Keratinocyte (primary cell): ENCODE measurements around the gene PCDHGB4. TPM values are rescaled to one million over a fixed set of nuclear protein-coding genes. Genes with fewer than 3 reads are reported as not detected.
"Not testable (repeated sequence)": the region's sequence is repeated elsewhere in the genome, so short reads cannot be mapped to it uniquely, and the experiment has no call there.

Experiments used
- DNase-seq: peaks from one replicate; pipeline ENCODE4 v3.0.0-alpha.2; 2011; ENCODE audit warnings: low read depth, missing footprints, low spot score
- FAIRE-seq: peaks from 2 replicates; lab custom pipeline; 2011; peaks lifted over from hg19 to GRCh38; lab: Jason Lieb, UNC
- H2AFZ ChIP-seq: 2 replicates; pipeline ENCODE4 v1.6.0; 2012; ENCODE audit warnings: low read length, control low read depth, inconsistent platforms; ENCODE audit not compliant: control insufficient read depth
- H3K27ac ChIP-seq: 2 replicates; pipeline ENCODE4 v1.5.1; 2011; ENCODE audit warnings: low read length; ENCODE audit not compliant: control insufficient read depth, insufficient read depth
- H3K27me3 ChIP-seq: 3 replicates; pipeline ENCODE4 v1.6.0; 2011; ENCODE audit warnings: low read length; ENCODE audit not compliant: control insufficient read depth, insufficient read depth; ENCODE audit errors: extremely low read depth
- H3K36me3 ChIP-seq, 2 experiments: 2 replicates in 1 of 2; 3 replicates in 1 of 2; pipeline ENCODE4 v1.5.1; 2011; ENCODE audit warnings: low read length in 2 of 2, mild to moderate bottlenecking in 1 of 2; ENCODE audit not compliant: control insufficient read depth in 2 of 2, insufficient read depth in 2 of 2; ENCODE audit errors: extremely low read depth in 1 of 2
- H3K4me1 ChIP-seq: 3 replicates; pipeline ENCODE4 v1.5.1; 2011; ENCODE audit warnings: low read length; ENCODE audit not compliant: control insufficient read depth, insufficient read depth; ENCODE audit errors: extremely low read depth
- H3K4me2 ChIP-seq: 3 replicates; pipeline ENCODE4 v1.6.0; 2011; ENCODE audit warnings: low read depth, low read length; ENCODE audit not compliant: control insufficient read depth, insufficient read depth; ENCODE audit errors: extremely low read depth
- H3K4me3 ChIP-seq, 3 experiments: fragments of 200-600 bp in 1 of 3; sonication (generic) in 1 of 3; 2 replicates in 2 of 3; 3 replicates in 1 of 3; pipeline ENCODE4 v1.5.1; 2011 to 2016; ENCODE audit warnings: low read length in 3 of 3, mild to moderate bottlenecking in 3 of 3, control low read depth in 2 of 3, inconsistent platforms in 1 of 3, low read depth in 1 of 3, mixed read lengths in 1 of 3, mixed run types in 1 of 3, moderate library complexity in 1 of 3; ENCODE audit not compliant: control insufficient read depth in 2 of 3, insufficient read depth in 2 of 3; ENCODE audit errors: extremely low read depth in 1 of 3
- H3K79me2 ChIP-seq: 2 replicates; pipeline ENCODE4 v1.6.0; 2012; ENCODE audit warnings: low read length; ENCODE audit not compliant: control insufficient read depth, insufficient read depth
- H3K9ac ChIP-seq: 3 replicates; pipeline ENCODE4 v1.6.0; 2011; ENCODE audit warnings: low read length; ENCODE audit not compliant: control insufficient read depth, insufficient read depth; ENCODE audit errors: extremely low read depth
- H3K9me1 ChIP-seq: 3 replicates; pipeline ENCODE4 v1.6.0; 2011; ENCODE audit warnings: low read length; ENCODE audit not compliant: control insufficient read depth, insufficient read depth; ENCODE audit errors: extremely low read depth
- H3K9me3 ChIP-seq: 2 replicates; pipeline ENCODE4 v1.5.1; 2012; ENCODE audit warnings: low read depth, low read length; ENCODE audit not compliant: control insufficient read depth
- H4K20me1 ChIP-seq: 3 replicates; pipeline ENCODE4 v1.6.0; 2011; ENCODE audit warnings: low read length; ENCODE audit not compliant: control insufficient read depth, insufficient read depth; ENCODE audit errors: extremely low read depth
- CTCF ChIP-seq, 3 experiments: IDR thresholded peaks in 1 of 3; conservative IDR thresholded peaks in 1 of 3; optimal IDR thresholded peaks in 1 of 3; 2 replicates in 2 of 3; 3 replicates in 1 of 3; pipeline versions ENCODE3 to v1.5.1; 2011; ENCODE audit warnings: low read length in 3 of 3, mild to moderate bottlenecking in 3 of 3, moderate library complexity in 2 of 3, control low read depth in 1 of 3, inconsistent platforms in 1 of 3; ENCODE audit not compliant: insufficient read depth in 2 of 3; ENCODE audit errors: extremely low read depth in 1 of 3
- EZH2 ChIP-seq: IDR thresholded peaks from one replicate; pipeline ENCODE4 v1.6.1; 2012; ENCODE audit warnings: inconsistent platforms, mild to moderate bottlenecking, low read length, moderate library complexity
- dilution Hi-C: fragments of 300-500 bp; cut with MboI; formaldehyde crosslinking; loops from one replicate; pipeline ENCODE4 v1.7.0; 2020; ENCODE audit warnings: low sequenced_read_pairs; ENCODE audit not compliant: extremely low pct_ligation_motif_present
- polyA plus RNA-seq, 5 experiments: library from polyadenylated mRNA; depleted of rRNA in 3 of 5; stranded (reverse) in 3 of 5; stranded (forward) in 1 of 5; unstranded in 1 of 5; fragments of >200 nt; gene quantifications; 1 replicate in 1 of 5; 2 replicates in 3 of 5; 3 replicates in 1 of 5; pipeline versions ENCODE4 v1.2.1 to v1.2.3, GENCODE V29; 2011 to 2012; ENCODE audit warnings: missing spikeins in 2 of 5, low read depth in 1 of 5, low replicate concordance in 1 of 5

The PCDHGB4 gene
- polyA plus RNA-seq, 1 donor (not counting 4 experiments of a cell fraction or from before 2014, with no cell fraction given): 1.6 TPM

DNA sequence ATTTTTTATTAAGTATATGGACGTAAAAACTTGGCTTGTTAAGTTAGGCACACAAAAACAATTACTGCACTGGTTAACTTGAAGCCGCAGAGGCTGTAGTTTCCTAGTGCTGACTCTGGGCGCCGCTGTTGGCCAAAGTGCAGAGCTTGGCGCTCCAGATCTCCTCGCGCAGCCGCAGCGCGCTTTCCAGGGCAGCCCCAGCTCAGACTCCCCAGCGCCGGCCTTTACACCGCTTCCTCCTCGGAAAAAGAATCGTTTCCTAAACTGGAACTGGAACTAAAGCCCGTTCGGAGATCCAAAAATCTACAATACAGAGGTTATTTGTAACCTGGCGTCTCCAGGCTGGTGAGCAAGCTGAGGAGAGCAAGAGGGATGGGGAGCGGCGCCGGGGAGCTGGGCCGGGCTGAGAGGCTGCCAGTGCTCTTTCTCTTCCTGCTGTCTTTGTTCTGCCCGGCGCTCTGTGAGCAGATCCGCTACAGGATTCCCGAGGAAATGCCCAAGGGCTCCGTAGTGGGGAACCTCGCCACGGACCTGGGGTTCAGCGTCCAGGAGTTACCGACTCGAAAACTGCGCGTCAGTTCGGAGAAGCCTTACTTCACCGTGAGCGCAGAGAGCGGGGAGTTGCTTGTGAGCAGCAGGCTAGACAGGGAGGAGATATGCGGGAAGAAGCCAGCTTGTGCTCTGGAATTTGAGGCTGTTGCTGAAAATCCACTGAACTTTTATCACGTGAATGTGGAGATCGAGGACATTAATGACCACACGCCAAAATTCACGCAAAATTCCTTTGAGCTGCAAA, 10.5 kb downstream of the PCDHGB4 start, which contains the start of gene PCDHGB5:
PCDHGB5 (plus strand) TSS at position 192 of the 796 bp plus-strand sequence; CDS start at position 373, 181 bp downstream.
- H3K4me1 ChIP-seq, DNase-seq, H3K36me3 ChIP-seq, dilution Hi-C loops, H3K79me2 ChIP-seq, H4K20me1 ChIP-seq, H3K9ac ChIP-seq, H3K27me3 ChIP-seq, H3K27ac ChIP-seq, H3K9me1 ChIP-seq: not testable (repeated sequence)
- H3K4me3 ChIP-seq: peak within 1 kb of the TSS; percentile 34 to 51 (median 44)
- H3K9me3 ChIP-seq: peaks cover 25% of the 10 kb centered on the region
- FAIRE-seq: peak; percentile 26
- H3K4me2 ChIP-seq: peak within 1 kb of the TSS; percentile 54
- peak within 1 kb of the TSS; percentile 30 for H2AFZ ChIP-seq
- peak in 2 of 3 experiments; percentile 57 to 74 for TF ChIP-seq CTCF (optimal IDR thresholded peaks at IDR 0.05 in 1 of 3, IDR thresholded peaks at IDR 0.05 in 1 of 3, conservative IDR thresholded peaks at IDR 0.05 in 1 of 3; ENCODE audit: extremely low read depth in 1 of 3, insufficient read depth in 2 of 3, low read length in 3 of 3)

DNA sequence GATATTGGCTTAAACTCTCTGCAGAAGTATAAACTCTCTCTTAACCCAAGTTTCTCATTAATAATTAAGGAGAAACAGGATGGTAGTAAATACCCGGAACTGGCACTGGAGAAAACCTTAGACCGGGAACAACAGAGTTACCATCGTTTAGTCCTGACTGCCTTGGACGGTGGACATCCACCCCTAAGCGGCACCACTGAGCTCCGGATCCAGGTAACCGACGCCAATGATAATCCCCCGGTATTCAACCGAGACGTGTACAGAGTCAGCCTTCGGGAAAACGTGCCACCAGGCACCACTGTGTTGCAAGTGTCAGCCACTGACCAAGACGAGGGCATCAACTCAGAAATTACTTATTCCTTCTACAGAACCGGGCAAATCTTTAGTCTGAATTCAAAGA, 11.1 kb downstream of the PCDHGB4 start:
- no peak overlapping the region for H3K4me3 ChIP-seq
- H3K27ac ChIP-seq: no peak overlapping the region
- no peak overlapping the region for H2AFZ ChIP-seq
- peaks cover 27% of the 10 kb centered on the region for H3K9me3 ChIP-seq
- H4K20me1 ChIP-seq: no peaks in the 10 kb centered on the region
- H3K79me2 ChIP-seq: no peaks in the 10 kb centered on the region
- FAIRE-seq: no peak
- dilution Hi-C loops: no loop called here
- no peak for DNase-seq
- H3K4me2 ChIP-seq: no peak overlapping the region
- no peaks in the 10 kb centered on the region for H3K9me1 ChIP-seq
- no peak for TF ChIP-seq EZH2
- no peak for TF ChIP-seq CTCF (optimal IDR thresholded peaks at IDR 0.05 in 1 of 3, IDR thresholded peaks at IDR 0.05 in 1 of 3, conservative IDR thresholded peaks at IDR 0.05 in 1 of 3; ENCODE audit: extremely low read depth in 1 of 3, insufficient read depth in 2 of 3, low read length in 3 of 3)
- no peaks in the 10 kb centered on the region for H3K4me1 ChIP-seq
- no peaks in the 10 kb centered on the region for H3K36me3 ChIP-seq
- no peak overlapping the region for H3K9ac ChIP-seq
- H3K27me3 ChIP-seq: peaks cover 10% of the 10 kb centered on the region
